ENCODE data around the gene TKFC.

TKFC gene

DNA sequence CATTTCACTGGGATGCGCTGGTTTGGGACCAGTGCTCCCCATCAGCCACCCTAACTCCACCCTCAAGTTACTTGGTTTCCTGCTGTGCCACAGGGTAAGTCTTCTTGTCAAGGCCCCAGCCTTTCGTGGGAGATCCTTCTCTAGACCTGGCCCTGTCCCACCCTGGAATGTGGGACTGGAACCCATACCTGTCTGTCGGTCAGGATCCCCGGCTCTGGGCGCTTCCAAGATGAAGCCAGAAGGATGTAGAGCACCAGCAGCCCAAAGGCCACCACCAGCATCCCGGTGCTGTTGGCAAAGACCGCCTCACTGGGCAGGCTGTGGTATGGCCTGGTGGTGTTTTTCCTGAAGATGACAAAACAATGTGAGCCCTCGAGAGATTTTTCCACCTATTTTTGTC lies 17.8 kb downstream of the TKFC start:
- TF ChIP-seq CTCF (IDR thresholded peaks at IDR 0.05; ENCODE audit: low read depth, low read length, missing control alignments), result no peak
- no peak overlapping the region for H3K4me3 ChIP-seq (ENCODE audit: low read depth, low read length)
- no peak for DNase-seq (ENCODE audit: low read depth)

GRCh38 chr11:61352038-61352437 lies 19.0 kb downstream of the TKFC start:
- no peak overlapping the region for H3K4me3 ChIP-seq (ENCODE audit: low read depth, low read length)
- no peak for TF ChIP-seq CTCF (IDR thresholded peaks at IDR 0.05; ENCODE audit: low read depth, low read length, missing control alignments)
- no peak for DNase-seq (ENCODE audit: low read depth)

DNA sequence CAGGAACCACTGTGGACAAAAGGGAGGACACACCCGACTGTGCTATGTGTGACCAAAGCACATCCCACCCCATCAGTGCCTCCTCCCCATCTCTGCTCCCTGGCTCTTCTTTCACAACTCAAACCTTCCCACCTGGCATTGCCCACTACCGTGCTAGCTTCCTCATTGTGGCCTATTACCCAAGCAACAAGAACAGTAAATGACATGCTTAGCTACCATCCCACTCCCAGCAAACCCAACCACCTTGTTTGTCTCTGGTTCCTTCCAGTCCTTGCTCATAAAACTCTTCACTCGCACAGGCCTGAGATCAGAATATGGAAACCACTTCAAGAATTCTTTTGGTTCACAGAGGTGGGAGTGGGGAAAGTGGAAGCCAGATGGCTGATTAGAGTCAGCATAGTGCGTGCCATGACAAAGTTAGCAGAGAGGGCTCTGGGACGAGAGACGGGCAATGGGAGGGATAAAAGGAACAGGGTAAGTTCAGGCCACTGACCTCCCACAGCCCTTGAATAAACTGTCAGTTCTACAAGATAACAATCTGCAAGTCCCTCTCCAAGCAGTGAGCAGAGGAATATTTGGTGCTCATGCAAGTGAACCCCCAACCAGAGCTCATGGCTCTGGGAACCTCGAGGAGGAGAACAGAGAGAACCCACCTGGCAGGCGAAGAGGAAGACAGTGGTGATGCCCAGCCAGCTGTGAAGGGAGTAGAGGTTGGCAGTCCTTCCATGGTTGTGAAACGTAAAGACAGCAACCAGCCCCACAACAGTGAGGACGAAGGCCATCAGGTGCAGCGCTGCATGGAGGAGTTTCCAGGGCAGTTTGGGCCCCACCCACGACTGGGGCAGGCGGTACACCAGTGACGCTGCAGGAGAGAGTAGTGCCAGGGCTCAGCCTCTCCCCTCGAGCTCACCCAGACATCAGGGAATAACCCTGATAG lies 20.4 kb downstream of the TKFC start:
- no peak for DNase-seq (ENCODE audit: low read depth)
- H3K4me3 ChIP-seq (ENCODE audit: low read depth, low read length), result no peak overlapping the region
- TF ChIP-seq CTCF (IDR thresholded peaks at IDR 0.05; ENCODE audit: low read depth, low read length, missing control alignments), result no peak

GRCh38 chr11:61354208-61354607 lies 21.2 kb downstream of the TKFC start:
- TF ChIP-seq CTCF (IDR thresholded peaks at IDR 0.05; ENCODE audit: low read depth, low read length, missing control alignments), result no peak
- no peak for DNase-seq (ENCODE audit: low read depth)
- no peak overlapping the region for H3K4me3 ChIP-seq (ENCODE audit: low read depth, low read length)

DNA sequence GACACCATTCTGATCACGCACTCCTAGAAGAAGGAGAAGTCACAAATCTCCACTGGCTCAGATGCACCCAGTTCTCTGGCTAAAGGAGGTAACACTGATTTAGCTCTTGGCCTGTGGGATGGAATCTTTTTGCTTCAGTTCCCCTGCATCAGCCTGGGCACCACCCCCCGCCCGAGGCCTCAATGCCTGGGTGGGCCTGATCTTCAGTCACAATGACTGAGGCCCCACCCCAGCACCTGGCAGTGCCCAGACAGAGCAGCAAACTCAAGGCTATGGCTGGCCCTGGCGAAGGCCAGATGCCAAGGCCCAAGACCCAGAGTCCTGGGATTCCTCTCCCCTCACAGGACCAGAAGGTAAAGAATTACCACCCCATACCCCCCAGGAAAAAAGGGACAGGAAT lies 23.7 kb downstream of the TKFC start:
- no peak for DNase-seq (ENCODE audit: low read depth)
- TF ChIP-seq CTCF (IDR thresholded peaks at IDR 0.05; ENCODE audit: low read depth, low read length, missing control alignments), result no peak
- H3K4me3 ChIP-seq (ENCODE audit: low read depth, low read length), result no peak overlapping the region

DNA sequence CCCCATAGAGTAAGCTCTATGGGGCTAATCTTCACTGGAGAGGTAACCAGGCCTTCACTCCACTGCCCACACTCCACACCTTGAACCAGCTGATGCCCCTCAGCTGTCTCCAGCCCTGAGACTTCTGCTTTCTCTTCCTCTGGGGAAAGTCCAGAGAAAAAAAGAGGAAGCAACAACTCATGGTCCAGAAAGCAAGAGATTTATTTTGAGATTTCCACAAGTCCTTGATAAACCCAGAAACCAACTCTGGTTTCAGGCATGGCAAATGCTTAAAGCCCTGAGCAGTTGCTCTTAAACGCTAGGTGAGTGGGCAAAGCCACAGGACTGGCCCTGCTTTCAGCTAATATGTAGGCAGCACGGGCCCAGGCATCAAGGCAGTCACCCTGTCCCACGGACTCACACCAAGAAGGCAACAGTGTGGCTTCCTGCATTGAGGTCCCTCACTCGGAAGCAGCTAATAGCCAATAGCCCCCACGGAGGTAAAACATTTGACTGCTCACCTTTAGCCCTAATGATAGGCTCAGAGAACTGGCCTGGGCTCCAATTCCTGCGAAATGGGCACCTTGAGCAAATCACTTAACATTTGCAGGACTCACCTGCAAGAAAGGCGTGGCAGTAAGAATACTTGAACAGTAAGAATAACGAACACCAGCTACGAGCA lies 24.3 kb downstream of the TKFC start:
- peak; percentile 80 for DNase-seq (ENCODE audit: low read depth)
- H3K4me3 ChIP-seq (ENCODE audit: low read depth, low read length), result no peak overlapping the region; the same call in 1 of the 2 replicates
- TF ChIP-seq CTCF (IDR thresholded peaks at IDR 0.05; ENCODE audit: low read depth, low read length, missing control alignments), result no peak

Data from GM12864 (cell line).